C4-2B (cell line): ENCODE measurements around the gene CHCHD1.
A peak's percentile ranks its signal among the peaks of the same experiment; 100 is the strongest.

Experiments used
- H3K27ac ChIP-seq: fragments of 450-650 bp; 2 replicates; pipeline ENCODE4 v1.5.1; 2017
- ZFX ChIP-seq: fragments of 450-650 bp; IDR thresholded peaks from 2 replicates; pipeline ENCODE4 v1.6.1; 2017
- TF ChIP-seq, protein P1 (sequence below): fragments of 450-650 bp; conservative IDR thresholded peaks from 2 replicates; pipeline ENCODE4 v1.5.1; 2017; ENCODE audit warnings: mild to moderate bottlenecking

CHCHD1 gene

DNA sequence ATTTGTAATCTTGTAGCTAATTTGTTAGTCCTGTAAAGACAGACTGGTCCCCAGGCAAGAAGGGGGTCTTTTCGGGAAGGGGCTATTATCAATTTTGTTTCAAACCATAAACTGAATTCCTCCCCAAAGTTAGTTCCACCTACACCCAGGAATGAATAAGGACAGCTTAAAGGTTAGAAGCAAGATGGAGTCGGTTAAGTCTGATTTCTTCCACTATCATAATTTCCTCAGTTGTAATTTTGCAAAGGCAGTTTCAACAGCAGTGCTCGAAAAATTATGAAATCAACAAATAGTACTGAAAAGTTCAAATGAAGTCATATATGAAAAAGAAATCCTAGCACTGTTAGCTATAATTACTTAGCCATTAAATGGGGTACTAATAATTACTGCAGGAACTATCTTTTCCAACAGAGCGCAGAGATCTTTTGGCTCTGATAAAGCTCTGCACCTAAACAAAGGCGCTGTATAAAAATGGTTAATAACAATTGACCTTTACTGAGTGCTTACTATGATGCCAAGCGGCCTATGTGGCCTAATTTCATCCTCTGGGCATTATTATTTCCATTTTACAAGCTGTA, 38.4 kb upstream of the CHCHD1 start:
- H3K27ac ChIP-seq, result peak overlapping the region; percentile 92
- TF ChIP-seq ZFX, result no peak
- TF ChIP-seq, protein P1, sequence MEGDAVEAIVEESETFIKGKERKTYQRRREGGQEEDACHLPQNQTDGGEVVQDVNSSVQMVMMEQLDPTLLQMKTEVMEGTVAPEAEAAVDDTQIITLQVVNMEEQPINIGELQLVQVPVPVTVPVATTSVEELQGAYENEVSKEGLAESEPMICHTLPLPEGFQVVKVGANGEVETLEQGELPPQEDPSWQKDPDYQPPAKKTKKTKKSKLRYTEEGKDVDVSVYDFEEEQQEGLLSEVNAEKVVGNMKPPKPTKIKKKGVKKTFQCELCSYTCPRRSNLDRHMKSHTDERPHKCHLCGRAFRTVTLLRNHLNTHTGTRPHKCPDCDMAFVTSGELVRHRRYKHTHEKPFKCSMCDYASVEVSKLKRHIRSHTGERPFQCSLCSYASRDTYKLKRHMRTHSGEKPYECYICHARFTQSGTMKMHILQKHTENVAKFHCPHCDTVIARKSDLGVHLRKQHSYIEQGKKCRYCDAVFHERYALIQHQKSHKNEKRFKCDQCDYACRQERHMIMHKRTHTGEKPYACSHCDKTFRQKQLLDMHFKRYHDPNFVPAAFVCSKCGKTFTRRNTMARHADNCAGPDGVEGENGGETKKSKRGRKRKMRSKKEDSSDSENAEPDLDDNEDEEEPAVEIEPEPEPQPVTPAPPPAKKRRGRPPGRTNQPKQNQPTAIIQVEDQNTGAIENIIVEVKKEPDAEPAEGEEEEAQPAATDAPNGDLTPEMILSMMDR, result no peak

- TF ChIP-seq, protein P1, result no peak
- TF ChIP-seq ZFX, result no peak
- peak within 1 kb of the TSS; percentile 92 for H3K27ac ChIP-seq
Observed at GRCh38 chr10:73743905-73744663, 37.8 kb upstream of the CHCHD1 start, which contains the start of gene SEC24C. Gene SEC24C, plus strand, starts transcription at chr10:73744372. Its CDS starts 2,461 bp downstream, at chr10:73746833.

- TF ChIP-seq, protein P1, result no peak
- no peak for TF ChIP-seq ZFX
- peak overlapping the region; percentile 92 for H3K27ac ChIP-seq
Observed at GRCh38 chr10:73744664-73744975, 37.2 kb upstream of the CHCHD1 start.

DNA sequence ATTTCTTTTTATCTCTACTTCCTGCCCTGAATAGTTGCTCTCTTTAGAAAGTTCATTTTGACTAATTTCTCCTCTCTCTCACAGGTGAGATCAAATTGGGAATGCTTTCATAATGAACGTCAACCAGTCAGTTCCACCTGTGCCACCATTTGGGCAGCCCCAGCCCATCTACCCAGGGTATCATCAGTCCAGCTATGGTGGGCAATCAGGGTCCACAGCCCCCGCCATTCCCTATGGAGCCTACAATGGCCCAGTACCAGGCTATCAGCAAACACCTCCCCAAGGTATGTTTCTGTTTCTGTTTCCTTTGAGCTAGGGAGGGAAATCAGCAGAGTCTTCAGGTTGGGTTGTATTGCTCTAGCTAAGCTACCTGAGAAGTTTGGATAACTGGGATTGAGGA, 35.1 kb upstream of the CHCHD1 start:
- TF ChIP-seq, protein P1, result no peak
- no peak for TF ChIP-seq ZFX
- H3K27ac ChIP-seq, result no peak overlapping the region

- TF ChIP-seq, protein P1, result no peak
- TF ChIP-seq ZFX, result no peak
- no peak overlapping the region for H3K27ac ChIP-seq
Observed at GRCh38 chr10:73750819-73751218, 31.0 kb upstream of the CHCHD1 start.

GRCh38 chr10:73756183-73756582, 25.7 kb upstream of the CHCHD1 start:
- no peak overlapping the region for H3K27ac ChIP-seq
- no peak for TF ChIP-seq ZFX
- TF ChIP-seq, protein P1, result no peak

DNA sequence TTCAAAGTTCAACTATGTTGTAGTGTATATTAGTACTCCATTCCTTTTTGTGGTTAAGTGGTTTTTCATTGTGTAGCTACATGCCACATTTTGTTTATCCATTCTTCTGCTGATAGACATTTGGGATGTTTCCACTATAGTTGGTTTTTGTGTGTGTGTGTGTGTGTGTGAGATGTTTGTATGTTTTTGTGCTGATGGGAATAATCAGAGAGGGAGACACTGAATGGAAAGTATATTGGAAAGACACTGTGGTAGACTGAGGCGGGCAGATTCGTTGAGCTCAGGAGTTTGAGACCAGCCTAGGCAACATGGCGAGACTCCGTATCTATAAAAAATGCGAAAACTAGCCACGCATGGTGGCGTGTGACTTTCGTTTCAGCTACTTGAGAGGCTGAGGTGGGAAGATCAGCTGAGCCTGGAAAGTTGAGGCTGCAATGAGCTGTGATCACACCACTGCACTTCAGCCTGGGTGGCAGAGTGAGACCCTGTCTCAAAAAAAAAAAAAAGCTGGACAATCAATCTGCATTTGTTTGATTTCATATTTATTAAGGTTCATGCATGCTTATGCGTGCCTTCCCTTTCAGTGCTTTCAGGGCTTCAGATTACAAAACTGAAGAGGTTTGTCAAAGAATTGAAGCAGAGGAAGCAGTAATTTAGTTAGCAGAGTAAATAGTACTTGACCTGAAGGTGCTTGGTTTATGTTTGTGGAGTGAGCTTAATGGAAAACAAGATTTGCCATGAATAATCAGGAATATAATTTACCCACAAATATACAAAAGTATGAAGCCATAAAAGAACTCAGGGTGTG, 22.9 kb upstream of the CHCHD1 start:
- no peak overlapping the region for H3K27ac ChIP-seq

More for the DNA sequence above, 22.9 kb upstream of the CHCHD1 start:
- TF ChIP-seq, protein P1, result no peak
- no peak for TF ChIP-seq ZFX
